ENCODE measurements around the gene TMEM33.
A peak's percentile ranks its signal among the peaks of the same experiment; 100 is the strongest.
"Not testable (repeated sequence)": the region's sequence is repeated elsewhere in the genome, so short reads cannot be mapped to it uniquely, and the experiment has no call there.

The TMEM33 gene

GRCh38 chr4:41934901-41935651 lies at the start of gene TMEM33:
Gene TMEM33 (plus strand): TSS chr4:41935429. CDS start chr4:41935485, 56 bp downstream.
- DNase-seq (ENCODE audit: low spot score), result peak; percentile 82

GRCh38 chr4:41885456-41885855 lies 49.8 kb upstream of the TMEM33 start:
- DNase-seq (ENCODE audit: low spot score), result no peak

GRCh38 chr4:41887277-41887676 lies 48.0 kb upstream of the TMEM33 start:
- DNase-seq (ENCODE audit: low spot score), result no peak

GRCh38 chr4:41887821-41888686 lies 47.2 kb upstream of the TMEM33 start:
- DNase-seq (ENCODE audit: low spot score), result peak; percentile 46

- DNase-seq (ENCODE audit: low spot score), result no peak
Measured at GRCh38 chr4:41888687-41889074, 46.5 kb upstream of the TMEM33 start.

GRCh38 chr4:41889317-41889716 lies 45.9 kb upstream of the TMEM33 start:
- no peak for DNase-seq (ENCODE audit: low spot score)

- no peak for DNase-seq (ENCODE audit: low spot score)
Measured at GRCh38 chr4:41890085-41890484, 45.1 kb upstream of the TMEM33 start.

GRCh38 chr4:41896648-41897047 lies 38.6 kb upstream of the TMEM33 start:
- DNase-seq (ENCODE audit: low spot score), result no peak

GRCh38 chr4:41897698-41898097 lies 37.5 kb upstream of the TMEM33 start:
- DNase-seq (ENCODE audit: low spot score), result no peak

- not testable (repeated sequence) for DNase-seq (ENCODE audit: low spot score)
Measured at GRCh38 chr4:41909136-41909535, 26.1 kb upstream of the TMEM33 start.

- DNase-seq (ENCODE audit: low spot score), result peak; percentile 23
Measured at GRCh38 chr4:41912546-41912945, 22.7 kb upstream of the TMEM33 start.

GRCh38 chr4:41913509-41913908 lies 21.7 kb upstream of the TMEM33 start:
- no peak for DNase-seq (ENCODE audit: low spot score)

GRCh38 chr4:41918278-41918677 lies 17.0 kb upstream of the TMEM33 start:
- DNase-seq (ENCODE audit: low spot score), result no peak

- not testable (repeated sequence) for DNase-seq (ENCODE audit: low spot score)
Measured at GRCh38 chr4:41920416-41920815, 14.8 kb upstream of the TMEM33 start.

GRCh38 chr4:41921476-41921875 lies 13.8 kb upstream of the TMEM33 start:
- no peak for DNase-seq (ENCODE audit: low spot score)

- DNase-seq (ENCODE audit: low spot score), result no peak
Measured at GRCh38 chr4:41927796-41928499, 7.3 kb upstream of the TMEM33 start.

- no peak for DNase-seq (ENCODE audit: low spot score)
Measured at GRCh38 chr4:41930139-41930831, 4.9 kb upstream of the TMEM33 start.

- no peak for DNase-seq (ENCODE audit: low spot score)
Measured at GRCh38 chr4:41932988-41933387, 2.2 kb upstream of the TMEM33 start.

GRCh38 chr4:41933997-41934503 lies 1.2 kb upstream of the TMEM33 start:
- DNase-seq (ENCODE audit: low spot score), result no peak

- no peak for DNase-seq (ENCODE audit: low spot score)
Measured at GRCh38 chr4:41934514-41934900, 722 bp upstream of the TMEM33 start.

- no peak for DNase-seq (ENCODE audit: low spot score)
Measured at GRCh38 chr4:41935652-41936021, 408 bp downstream of the TMEM33 start.

Data from kidney capillary endothelial cell (primary cell).